ENCODE data around the gene THRSP. TPM values are rescaled to one million over a fixed set of nuclear protein-coding genes. Genes with fewer than 3 reads are reported as not detected.
"Not testable (repeated sequence)": the region's sequence is repeated elsewhere in the genome, so short reads cannot be mapped to it uniquely, and the experiment has no call there.

The THRSP gene
- total RNA-seq, 1 donor from 2014 or later: 3.5 TPM

DNA sequence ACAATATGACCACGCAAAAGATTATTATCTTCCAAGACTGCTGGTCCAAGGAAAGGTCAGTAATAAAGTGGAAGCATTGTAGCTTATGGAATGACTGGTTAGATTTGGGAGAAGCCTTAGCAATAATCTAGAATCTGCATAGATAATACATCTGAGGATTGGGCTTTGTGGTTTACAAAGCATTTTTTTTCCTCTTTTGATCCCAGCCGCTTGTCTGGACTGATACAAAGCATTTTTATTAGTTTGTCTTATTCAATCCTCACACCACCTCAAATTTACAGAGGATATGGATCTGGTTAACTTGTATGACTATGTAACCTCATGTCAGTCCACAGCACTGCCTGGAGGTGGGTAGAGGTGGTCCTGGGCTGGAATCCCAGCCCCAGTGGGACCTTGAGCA lies 990 bp upstream of the THRSP start:
- DNase-seq (ENCODE audit: low read depth): no peak

DNA sequence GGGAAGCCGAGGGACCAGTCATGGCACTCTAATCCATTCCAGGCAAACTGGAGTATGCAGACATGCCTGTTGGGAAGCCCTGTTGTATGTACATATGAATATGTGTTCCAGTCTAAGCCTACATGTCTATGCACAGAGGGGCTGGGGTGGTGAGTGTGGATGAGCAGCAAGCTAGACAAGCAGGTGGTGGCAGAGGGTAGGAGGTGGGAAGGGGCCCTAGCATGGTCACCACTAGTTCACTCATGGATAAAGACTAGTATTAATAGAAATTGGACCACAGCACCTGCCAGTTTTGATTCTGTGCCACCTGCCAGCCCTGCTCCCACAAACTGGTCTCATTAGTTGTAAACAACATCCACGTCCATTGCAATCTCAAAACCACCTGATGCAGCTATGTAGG lies 1.5 kb downstream of the THRSP start:
- peak; percentile 94 for DNase-seq (ENCODE audit: low read depth)

DNA sequence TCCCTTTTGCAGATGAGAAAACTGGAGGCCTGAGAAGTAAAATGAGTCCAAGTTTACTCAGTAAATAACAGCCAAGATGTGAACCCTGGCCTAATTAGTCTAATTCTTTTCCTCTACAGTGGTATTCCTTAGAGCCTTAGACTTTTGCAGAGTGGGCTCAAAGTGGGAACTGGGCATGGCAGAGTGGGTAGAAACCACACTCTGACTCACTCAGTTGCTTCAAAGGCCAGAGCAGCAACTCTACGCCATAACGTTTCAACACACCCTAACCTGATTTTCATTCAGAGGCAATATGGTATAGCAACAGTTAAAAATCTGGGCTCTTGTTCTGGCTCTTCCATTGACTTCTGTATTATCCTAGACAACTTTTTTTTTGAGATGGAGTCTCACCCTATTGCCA lies 2.8 kb downstream of the THRSP start:
- DNase-seq (ENCODE audit: low read depth): no peak

DNA sequence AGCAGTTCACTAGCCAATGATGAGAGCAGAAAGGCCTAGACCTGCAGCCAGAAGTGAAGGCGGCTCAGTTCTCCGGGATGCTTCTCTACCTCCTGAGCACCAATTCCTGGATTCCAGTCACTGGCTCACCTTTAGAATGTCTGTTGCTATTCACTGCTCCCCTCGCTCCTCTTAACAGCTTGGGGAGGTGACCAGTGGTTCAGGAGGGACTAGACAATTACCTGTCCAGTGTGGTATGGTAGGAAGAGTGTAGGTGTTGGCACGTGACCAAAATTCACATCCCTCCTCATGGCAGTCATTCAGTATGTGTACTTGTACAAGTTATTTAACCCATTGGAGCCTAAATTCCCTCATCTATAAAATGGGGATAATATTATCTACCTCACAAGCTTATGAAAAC lies 4.0 kb downstream of the THRSP start:
- no peak for DNase-seq (ENCODE audit: low read depth)

DNA sequence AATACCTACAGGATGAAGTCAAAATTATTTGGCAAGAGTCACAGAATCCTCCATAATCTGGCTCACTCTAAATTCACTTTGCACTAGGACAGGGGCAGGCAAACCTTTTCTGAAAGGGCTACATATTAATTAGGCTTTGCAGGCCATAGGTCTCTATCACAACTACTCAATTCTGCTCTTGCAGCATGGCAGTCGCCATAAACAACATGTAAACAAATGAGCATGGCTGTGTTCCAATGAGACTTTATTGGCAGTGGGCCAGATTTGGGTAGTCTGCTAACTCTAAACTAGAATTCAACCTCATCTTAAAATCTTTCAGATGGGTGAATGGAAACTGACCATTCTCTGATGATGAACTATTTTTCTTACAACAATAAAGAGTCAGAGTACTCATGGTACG lies 5.8 kb downstream of the THRSP start:
- DNase-seq (ENCODE audit: low read depth): no peak

DNA sequence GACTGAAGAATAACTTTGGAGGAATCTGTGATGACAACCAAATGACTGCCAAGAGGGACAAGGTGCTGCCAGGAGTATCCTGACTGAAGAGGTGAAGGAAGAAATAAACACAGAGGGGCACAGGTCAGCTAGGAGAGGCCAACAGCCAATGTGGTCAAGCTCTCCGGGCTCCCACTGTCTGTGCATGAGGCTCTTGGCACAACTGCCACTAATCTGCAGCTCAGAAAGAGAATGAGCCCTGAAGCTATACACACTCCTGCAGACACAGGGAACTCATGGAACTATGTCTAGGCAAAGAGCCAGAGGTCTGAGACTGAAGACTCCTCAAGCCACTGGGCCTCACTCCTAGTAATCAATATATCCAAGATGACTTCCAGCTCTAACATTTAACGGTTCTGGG lies 7.0 kb downstream of the THRSP start:
- no peak for DNase-seq (ENCODE audit: low read depth)

DNA sequence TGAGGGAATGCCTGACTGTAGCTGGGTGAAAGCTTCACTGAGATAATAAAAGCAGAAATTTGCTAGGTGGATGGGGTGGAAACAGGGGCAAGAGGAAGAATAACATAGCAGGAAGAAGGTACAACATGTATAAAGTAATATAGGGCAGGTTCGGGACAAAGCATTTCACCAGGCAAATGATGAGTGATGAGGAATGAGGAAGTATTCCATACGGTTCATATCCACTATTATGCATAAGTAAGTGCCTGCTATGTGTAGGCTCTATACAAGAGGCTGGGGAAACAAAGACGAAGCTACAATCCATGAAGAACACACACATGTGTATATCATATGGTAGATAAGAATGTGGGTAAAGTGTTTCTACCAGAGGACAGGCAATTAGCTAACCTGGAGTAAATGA lies 8.1 kb downstream of the THRSP start:
- DNase-seq (ENCODE audit: low read depth): no peak

DNA sequence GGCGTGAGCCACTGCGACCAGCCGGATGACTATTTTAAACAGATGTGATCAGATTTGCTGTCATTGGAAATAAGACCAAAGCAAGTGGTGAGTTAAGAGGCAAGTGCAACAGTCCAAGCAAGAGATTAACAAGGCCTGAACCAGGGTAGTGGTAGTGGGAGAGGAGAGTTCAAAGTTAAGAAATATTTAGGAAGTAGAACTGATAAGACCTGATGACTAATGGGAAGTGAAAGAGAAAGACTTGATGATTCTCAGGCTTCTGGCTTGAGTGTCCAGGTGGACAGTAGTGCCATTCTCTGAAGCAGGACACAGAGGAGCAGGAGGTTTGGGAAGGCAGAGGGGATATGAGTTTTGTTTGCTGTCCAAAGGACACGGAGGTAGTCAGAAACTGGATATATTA lies 8.8 kb downstream of the THRSP start:
- DNase-seq (ENCODE audit: low read depth): no peak

DNA sequence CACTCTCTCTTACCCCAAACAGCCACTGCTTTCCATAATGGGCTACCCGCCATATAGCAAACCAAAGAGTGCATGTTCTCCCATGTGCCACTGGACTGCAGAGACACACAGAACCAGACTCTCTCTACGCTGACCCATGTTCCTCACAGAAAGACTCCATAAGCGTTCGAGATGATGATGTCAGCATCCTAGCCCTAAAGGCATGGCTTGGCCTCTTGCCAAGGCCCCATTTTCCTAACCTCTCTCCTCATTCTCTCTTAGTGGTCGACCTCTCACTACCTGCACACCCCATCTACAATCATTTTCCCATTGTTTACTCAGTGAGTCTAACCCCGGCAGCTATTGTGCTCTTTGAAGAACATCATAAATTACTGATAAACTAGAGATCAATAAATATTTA lies 11.1 kb downstream of the THRSP start:
- no peak for DNase-seq (ENCODE audit: low read depth)

DNA sequence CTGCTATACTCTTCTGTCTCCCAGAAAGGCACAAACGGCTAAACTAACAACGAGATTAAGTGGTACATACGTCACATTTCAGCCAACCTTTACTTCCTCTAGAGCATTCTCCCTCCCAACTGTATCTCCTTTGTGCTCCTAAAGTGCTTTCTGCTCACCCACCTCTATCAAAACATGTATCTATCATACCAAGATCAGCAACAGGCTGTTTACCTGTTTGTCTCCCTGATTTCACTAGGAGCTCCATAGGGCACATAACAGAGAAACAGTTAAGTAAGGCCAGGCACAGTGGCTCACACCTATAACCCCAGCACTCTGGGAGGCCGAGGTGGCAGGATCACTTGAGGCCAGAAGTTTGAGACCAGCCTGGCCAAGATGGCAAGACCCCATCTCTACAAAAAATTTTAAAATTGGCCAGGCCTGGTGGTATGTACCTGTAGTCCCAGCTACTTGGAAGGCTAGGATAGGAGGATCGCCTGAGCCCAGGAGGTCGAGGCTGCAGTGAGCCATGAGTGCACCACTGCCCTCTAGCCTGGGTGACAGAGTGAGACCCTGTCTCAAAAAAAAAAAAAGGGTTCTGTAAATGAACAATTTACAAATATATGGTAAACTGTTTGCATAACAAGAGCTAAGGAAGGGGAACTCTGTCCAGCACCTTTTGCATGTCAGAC lies 13.2 kb downstream of the THRSP start:
- no peak for DNase-seq (ENCODE audit: low read depth)

DNA sequence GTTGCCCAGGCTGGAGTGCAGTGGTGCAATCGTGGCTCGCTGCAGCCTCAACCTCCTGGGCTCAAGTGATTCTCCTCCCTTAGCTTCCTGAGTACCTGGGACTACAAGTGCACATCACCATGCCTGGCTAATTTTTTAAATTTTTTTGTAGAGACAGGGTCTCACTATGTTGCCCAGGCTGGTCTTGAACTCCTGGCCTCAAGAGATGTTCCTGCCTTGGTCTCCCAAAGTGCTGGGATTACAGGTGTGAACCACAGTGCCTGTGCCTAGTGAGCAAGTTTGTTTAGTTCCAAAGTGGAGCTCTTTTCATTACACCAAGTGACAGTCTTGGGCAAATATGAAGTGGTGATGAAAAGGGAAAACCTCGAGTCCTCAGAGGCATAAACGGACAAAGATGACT lies 13.9 kb downstream of the THRSP start:
- not testable (repeated sequence) for DNase-seq (ENCODE audit: low read depth)

DNA sequence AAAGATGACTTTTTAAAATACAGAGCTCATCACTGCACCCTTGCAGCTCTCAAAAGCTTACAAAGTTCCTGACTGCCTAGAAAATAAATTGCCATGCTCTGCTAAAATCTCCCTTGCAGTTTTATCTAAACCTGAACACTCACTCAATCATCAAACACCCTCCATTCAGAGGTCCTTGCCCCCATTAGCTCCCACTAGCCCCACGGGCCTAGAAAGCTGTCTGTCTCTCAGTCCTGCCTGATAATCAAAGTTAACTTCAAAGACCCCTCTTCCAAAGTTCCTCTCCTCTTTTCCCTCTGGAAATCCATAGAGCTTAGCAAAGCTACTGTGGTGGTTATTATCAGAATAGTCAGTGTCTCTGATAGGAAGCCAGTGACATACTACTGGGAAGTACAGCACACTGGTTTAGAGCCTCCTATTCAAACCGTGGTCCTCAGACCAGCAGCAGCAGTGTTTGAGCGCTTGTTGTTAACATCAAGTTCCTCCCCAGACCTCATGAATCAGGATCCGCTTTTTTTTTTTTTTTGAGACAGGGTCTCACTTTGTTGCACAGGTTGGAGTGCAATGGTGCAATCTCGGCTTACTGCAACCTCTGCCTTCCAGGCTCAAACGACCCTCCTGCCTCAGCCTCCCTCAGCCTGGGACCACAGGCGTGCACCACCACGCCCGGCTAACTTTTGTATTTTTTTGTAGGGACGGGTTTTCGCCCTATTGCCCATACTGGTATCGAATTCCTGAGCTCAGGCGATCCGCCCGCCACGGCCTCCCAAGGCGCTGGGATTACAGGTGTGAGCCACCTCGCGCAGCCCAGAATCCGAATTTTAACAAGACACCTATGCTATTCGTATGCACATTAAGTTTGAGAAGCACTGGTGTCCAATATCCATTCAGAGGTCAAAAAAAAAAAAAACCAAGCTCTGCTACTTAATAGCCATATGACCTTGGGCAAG lies 14.8 kb downstream of the THRSP start:
- no peak for DNase-seq (ENCODE audit: low read depth)

DNA sequence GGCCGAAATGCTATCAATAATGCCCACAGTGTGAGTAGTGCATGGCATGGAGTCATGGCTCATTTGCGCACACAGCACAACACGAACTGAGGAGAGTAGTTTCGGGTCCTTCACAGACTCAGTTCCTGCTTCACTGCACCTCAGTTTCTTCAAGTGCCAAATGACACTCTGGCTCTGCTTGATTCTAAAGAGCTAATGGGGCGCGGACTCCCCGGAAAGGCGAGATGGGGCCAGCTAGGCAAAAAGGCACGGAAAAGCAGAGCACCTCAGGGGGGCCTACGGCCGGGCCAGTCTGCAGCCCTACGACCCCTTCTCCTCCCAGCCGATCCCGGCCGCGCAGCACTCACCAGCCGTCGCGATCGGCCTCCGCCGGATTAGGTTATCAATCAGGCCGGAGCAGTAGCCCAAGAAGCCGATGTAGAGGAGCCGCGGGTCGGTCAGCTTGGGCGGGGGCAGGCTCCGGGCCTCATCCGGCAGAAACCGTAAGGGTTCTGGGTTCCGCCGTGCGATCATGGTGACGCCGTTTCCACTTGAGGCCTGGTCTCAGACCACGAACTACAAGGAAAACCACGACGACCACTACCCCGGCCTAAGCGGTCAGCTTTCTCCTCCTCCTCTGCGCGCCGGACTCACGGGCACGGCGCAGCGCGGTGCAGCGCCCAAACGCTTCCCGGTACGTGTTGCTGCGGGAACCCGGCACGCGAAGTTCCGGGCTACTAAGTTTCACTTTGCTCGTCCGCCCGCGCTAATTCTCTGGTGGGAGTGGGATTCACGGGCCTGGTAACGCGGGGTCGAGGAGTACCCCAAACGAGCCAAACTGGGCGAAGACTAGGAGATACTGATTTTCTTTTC lies 15.8 kb downstream of the THRSP start, which contains the start of gene NDUFC2:
NDUFC2 (minus strand) TSS at position 631 of the 852 bp plus-strand sequence; CDS start at position 513, 118 bp downstream.
- peak; percentile 88 for DNase-seq (ENCODE audit: low read depth)

DNA sequence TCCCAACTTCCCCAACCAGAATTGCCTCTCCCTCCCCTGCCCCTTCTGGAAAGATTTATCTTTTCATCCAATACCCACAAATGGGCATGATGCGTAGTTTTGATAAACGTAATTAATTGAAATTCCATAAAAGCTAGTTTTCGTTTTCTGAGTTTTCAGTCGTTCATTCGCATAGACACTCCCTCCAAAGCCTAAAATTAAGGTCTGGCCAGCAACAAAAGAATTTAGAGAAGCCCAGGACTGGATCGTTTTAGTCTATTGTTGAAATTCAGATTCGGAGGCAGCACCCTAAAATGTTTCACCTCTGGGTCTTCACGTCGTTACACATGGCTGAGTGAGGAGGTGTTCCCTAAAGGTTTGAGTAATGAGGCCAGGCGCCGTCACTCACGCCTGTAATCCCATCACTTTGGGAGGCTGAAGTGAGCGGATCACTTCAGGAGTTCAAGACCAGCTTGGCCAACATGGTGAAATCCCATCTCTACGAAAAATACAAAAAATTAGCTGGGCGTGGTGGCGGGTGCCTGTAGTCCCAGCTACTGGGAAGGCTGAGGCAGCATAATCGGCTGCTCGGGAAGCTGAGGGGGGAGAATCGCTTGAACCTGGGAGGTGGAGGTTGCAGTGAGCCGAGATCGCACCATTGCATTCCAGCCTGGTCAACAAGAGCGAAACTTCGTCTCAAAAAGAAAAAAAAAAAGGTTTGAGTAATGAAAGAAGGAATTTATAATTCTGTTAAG lies 16.6 kb downstream of the THRSP start:
- no peak for DNase-seq (ENCODE audit: low read depth)

DNA sequence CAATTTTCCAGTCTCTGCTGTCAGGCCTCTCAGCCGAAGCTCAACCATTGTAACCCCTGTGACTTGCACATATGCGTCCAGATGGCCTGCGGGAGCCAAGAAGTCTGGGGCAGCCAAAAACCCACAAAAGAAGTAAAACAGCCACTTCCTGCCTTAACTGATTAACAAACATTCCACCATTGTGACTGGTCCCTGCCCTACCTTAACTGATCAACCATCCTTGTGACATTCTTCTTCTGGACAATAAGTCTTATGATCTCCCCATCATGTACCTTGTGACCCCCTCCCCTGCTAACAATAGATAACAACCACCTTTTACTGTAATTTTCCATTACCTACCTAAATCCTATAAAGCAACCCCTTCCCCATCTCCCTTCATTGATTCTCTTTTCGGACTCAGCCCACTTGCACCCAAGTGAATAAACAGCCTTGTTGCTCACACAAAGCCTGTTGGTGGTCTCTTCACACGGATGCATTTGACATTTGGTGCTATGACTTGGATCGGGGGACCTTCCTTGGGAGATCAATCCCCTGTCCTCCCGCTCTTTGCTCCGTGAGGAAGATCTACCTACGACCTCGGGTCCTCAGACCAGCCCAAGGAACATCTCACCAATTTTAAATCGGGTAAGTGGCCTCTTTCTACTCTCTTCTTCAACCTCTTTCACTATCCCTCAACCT lies 17.3 kb downstream of the THRSP start:
- no peak for DNase-seq (ENCODE audit: low read depth)

DNA sequence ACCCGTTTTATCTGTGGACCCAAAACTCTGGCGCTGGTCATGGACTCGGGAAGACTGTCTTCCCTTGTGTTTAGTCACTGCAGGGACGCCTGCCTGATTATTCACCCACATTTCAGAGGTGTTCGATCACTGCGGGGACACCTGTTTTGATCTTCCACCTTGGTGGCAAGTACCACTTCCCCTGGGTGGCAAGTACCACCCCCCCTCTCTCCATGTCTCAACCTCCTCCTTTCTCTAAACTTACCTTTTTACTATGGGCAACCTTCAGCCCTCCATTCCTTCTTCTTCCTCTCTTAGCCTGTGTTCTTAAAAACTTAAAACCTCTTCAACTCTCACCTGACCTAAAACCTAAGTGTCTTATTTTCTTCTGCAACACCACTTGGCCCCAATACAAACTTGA lies 17.9 kb downstream of the THRSP start:
- no peak for DNase-seq (ENCODE audit: low read depth)

DNA sequence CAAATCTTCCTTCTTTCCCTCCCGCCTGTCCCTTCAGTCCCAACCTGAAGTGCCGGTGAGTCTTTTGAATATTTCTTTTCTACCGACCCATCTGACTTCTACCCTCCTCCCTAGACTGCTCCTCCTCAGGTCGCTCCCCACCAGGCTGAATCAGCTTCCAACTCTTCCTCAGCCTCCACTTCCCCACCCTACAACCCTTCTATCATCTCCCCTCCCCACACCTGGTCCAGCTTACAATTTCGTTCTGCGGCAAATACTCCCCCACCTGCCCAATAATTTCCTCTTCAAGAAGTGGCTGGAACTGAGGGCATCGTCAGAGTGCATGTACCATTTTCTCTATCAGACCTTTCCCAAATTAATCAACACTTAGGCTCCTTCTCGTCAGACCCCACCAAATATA lies 18.5 kb downstream of the THRSP start:
- DNase-seq (ENCODE audit: low read depth): no peak

DNA sequence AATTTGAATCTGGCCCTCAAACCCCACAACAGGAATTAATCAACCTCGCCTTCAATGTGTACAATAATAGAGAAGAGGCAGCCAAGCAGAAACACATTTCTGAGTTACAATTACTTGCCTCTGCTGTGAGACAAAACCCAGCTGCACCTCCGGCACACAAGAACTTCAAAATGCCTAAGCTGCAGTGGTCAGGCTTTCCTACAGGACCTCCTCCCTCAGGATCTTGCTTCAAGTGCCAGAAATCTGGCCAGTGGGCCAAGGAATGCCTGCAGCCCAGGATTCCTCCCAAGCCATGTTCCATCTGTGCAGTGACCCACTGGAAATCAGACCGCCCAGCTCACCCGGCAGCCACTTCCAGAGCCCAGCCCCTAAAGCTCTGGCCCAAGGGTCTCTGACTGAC lies 19.4 kb downstream of the THRSP start:
- peak; percentile 63 for DNase-seq (ENCODE audit: low read depth)

DNA sequence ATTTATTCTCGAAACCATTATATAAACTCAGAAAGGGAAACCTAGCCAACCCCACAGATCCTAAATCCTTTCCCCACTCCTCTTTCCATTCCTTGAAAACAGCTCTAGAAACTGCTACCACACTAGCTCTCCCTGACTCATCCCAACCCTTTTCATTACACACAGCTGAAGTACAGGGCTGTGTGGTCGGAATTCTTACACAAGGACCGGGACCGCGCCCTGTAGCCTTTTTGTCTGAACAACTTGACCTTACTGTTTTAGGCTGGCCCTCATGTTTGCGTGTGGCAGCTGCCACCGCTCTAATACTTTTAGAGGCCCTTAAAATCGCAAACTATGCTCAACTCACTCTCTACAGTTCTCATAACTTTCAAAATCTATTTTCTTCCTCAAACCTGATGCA lies 20.8 kb downstream of the THRSP start:
- peak; percentile 90 for DNase-seq (ENCODE audit: low read depth)

DNA sequence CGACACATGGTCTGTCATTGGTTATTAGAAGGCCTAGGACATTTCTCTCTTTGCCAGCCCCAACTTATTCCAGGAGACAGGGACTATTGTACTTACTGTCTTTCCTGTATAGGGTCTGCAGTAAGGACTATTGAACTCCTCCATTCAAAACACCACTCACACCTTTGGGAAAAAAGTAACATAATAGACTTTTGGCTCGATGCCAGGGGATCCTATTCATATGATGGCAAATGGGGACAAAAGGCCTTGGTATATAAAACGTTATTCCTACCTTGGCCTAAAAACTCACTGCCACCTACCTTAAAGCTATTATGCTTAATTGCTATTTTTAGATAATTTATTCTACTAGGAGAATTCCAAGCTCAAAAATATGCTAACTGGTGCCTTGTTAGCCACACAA lies 22.3 kb downstream of the THRSP start:
- no peak for DNase-seq (ENCODE audit: low read depth)
